Glutamatergic neuron (in vitro differentiated cells): ENCODE data around the gene ZNF630. TPM values are rescaled to one million over a fixed set of nuclear protein-coding genes. Genes with fewer than 3 reads are reported as not detected.

Source experiments
- DNase-seq: peaks from one replicate; pipeline ENCODE4 v3.0.0; 2022
- H3K27ac Mint-ChIP-seq: one replicate; pipeline ENCODE4 v1.8.0; 2020; ENCODE audit warnings: mild to moderate bottlenecking, mixed read lengths, inconsistent platforms; ENCODE audit not compliant: unreplicated experiment
- H3K27me3 Mint-ChIP-seq: one replicate; pipeline ENCODE4 v1.8.0; 2020; ENCODE audit warnings: mild to moderate bottlenecking, moderate library complexity, mixed read lengths, inconsistent platforms; ENCODE audit not compliant: unreplicated experiment
- H3K36me3 Mint-ChIP-seq: one replicate; pipeline ENCODE4 v1.8.0; 2020; ENCODE audit warnings: mild to moderate bottlenecking, mixed read lengths, inconsistent platforms; ENCODE audit not compliant: unreplicated experiment
- H3K4me1 Mint-ChIP-seq: one replicate; pipeline ENCODE4 v1.8.0; 2020; ENCODE audit warnings: mild to moderate bottlenecking, low read depth, mixed read lengths, inconsistent platforms; ENCODE audit not compliant: unreplicated experiment
- H3K4me3 Mint-ChIP-seq: one replicate; pipeline ENCODE4 v1.8.0; 2020; ENCODE audit warnings: mild to moderate bottlenecking, mixed read lengths, inconsistent platforms; ENCODE audit not compliant: unreplicated experiment
- H3K9me3 Mint-ChIP-seq: one replicate; pipeline ENCODE4 v1.8.0; 2020; ENCODE audit warnings: mild to moderate bottlenecking, moderate library complexity, mixed read lengths, inconsistent platforms; ENCODE audit not compliant: unreplicated experiment
- CTCF ChIP-seq: fragments of 200-600 bp; sonication (generic); IDR thresholded peaks from one replicate; pipeline ENCODE4 v1.5.0; 2021; ENCODE audit not compliant: partially characterized antibody, unreplicated experiment
- total RNA-seq: library from RNA; stranded (reverse); fragmentation: NEBNext Ultra II Directional; extraction: Animal tissue kit (Norgen Biotek cat#: 25700); gene quantifications from one replicate; pipeline ENCODE4 v1.2.1, GENCODE V29; 2021; ENCODE audit not compliant: unreplicated experiment

Gene ZNF630
- total RNA-seq, 1 donor from 2014 or later, result 2.8 TPM

DNA sequence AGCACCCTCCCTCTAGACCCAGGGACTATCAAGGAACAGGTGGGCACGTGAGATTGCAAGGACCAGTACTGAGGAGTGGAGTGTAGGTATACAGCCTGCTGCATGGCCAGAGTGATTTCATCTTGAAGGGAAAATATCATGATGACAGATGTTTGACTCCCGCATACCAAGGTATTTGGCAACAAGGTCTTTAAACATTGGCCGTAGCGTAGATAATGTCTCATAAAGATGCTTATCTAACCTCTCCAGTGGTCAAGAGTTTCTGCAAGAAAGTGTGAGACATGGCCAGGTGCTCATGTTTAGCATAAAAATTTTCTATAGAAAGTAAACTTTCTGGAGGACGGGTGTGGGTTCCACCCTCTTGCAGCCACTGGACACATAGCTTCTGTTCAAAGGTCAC is 18.7 kb upstream of the ZNF630 start:
- peaks cover 1% of the 10 kb centered on the region for H3K9me3 Mint-ChIP-seq
- H3K4me1 Mint-ChIP-seq, result peaks cover 7% of the 10 kb centered on the region
- no peak overlapping the region for H3K4me3 Mint-ChIP-seq
- TF ChIP-seq CTCF, result no peak
- H3K36me3 Mint-ChIP-seq, result no peaks in the 10 kb centered on the region
- no peak for DNase-seq
- no peak overlapping the region for H3K27ac Mint-ChIP-seq
- H3K27me3 Mint-ChIP-seq, result peaks cover 2% of the 10 kb centered on the region

- no peak overlapping the region for H3K27ac Mint-ChIP-seq
- TF ChIP-seq CTCF, result no peak
- peaks cover 1% of the 10 kb centered on the region for H3K9me3 Mint-ChIP-seq
Observed at GRCh38 chrX:48086082-48086481, 14.6 kb upstream of the ZNF630 start.

GRCh38 chrX:48083706-48084105 is 12.3 kb upstream of the ZNF630 start:
- DNase-seq, result no peak
- Mint-ChIP-seq H3K4me1 (peaks cover 4% of the 10 kb centered on the region), H3K4me3 (no peak overlapping the region), H3K27ac (no peak overlapping the region), H3K9me3 (no peaks in the 10 kb centered on the region), H3K27me3 (no peaks in the 10 kb centered on the region), H3K36me3 (no peaks in the 10 kb centered on the region)
- TF ChIP-seq CTCF, result no peak

More at GRCh38 chrX:48086082-48086481, 14.6 kb upstream of the ZNF630 start:
- DNase-seq, result no peak
- Mint-ChIP-seq H3K36me3 (no peaks in the 10 kb centered on the region), H3K27me3 (peaks cover 2% of the 10 kb centered on the region), H3K4me1 (peaks cover 4% of the 10 kb centered on the region), H3K4me3 (no peak overlapping the region)

DNA sequence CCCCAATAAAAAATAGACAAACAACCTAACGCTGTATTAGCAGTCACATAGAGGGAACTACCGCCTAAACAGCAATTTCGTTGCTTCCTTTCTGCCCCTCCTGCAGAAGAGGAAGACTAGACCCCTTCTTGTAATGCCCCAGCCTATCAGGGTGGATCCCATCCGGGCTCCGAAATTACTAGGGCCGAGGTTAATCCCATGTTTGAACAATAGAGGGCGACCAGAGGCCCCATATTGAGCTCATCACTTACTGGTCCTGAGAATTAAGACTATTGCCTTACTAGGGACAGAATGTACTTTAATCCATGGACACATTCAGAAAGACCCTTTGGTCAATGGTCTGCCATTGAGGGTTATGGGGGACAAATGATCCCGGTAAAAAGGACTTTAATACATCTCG is 11.8 kb upstream of the ZNF630 start:
- peak; percentile 39 for DNase-seq
- no peak overlapping the region for H3K4me3 Mint-ChIP-seq
- H3K36me3 Mint-ChIP-seq, result no peaks in the 10 kb centered on the region
- no peaks in the 10 kb centered on the region for H3K9me3 Mint-ChIP-seq
- TF ChIP-seq CTCF, result peak; percentile 61
- no peaks in the 10 kb centered on the region for H3K27me3 Mint-ChIP-seq
- H3K4me1 Mint-ChIP-seq, result peaks cover 4% of the 10 kb centered on the region
- no peak overlapping the region for H3K27ac Mint-ChIP-seq

DNA sequence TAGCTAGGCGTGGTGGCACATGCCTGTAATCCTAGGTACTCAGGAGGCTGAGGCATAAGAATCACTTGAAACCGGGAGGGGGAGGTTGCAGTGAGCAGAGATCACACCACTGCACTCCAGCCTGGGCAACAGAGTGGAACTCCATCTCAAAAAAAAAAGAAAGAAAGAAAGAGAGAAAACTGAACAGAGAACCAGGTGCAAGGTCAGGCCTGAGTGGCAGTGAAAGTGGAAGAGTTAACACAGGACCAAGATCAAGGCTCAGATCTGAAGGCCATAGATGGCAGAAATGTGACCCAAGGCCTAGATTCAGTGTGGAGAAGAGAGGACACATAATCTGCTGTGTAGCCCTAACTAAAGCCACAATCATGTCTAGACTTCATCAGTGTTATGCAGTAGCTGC is 4.9 kb upstream of the ZNF630 start:
- Mint-ChIP-seq H3K4me1 (no peaks in the 10 kb centered on the region), H3K36me3 (no peaks in the 10 kb centered on the region), H3K27me3 (no peaks in the 10 kb centered on the region), H3K9me3 (peaks cover 5% of the 10 kb centered on the region), H3K27ac (no peak overlapping the region), H3K4me3 (no peak overlapping the region)
- no peak for TF ChIP-seq CTCF
- DNase-seq, result no peak
